A549 (cell line): Measurements from ENCODE around the gene HERPUD2.

Experiments used
- CTCF ChIP-seq: fragments of >200 bp; sonication (Bioruptor Twin); formaldehyde crosslinking; IDR thresholded peaks from 3 replicates; pipeline ENCODE4 v1.5.1; 2016
- MYC ChIP-seq: IDR thresholded peaks from 2 replicates; pipeline ENCODE4 v1.6.1; 2012; ENCODE audit warnings: mild to moderate bottlenecking, inconsistent platforms, low read length, improper control_type of control experiment, borderline replicate concordance
- TF ChIP-seq, protein P1 (sequence below): IDR thresholded peaks from 2 replicates; pipeline ENCODE4 v1.6.1; 2012

DNA sequence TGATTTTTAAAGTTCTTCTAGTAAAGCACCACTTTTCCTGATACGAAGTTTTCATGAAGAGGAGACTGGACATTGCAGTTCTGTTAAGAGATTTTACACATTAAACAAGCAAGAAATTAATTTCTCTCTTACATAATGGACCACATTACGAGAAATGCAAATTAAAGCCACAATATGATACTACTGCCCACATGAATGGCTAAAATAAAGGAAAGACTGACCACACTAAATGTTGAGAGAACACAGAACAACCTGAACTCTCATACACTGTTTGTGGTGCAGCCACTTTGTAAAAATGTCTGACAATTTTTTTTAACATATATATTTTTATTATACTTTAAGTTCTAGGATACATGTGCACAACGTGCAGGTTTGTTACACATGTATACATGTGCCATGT lies 44.0 kb upstream of the HERPUD2 start:
- TF ChIP-seq CTCF: no peak
- TF ChIP-seq, protein P1, sequence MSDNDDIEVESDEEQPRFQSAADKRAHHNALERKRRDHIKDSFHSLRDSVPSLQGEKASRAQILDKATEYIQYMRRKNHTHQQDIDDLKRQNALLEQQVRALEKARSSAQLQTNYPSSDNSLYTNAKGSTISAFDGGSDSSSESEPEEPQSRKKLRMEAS: no peak
- no peak for TF ChIP-seq MYC
